Epithelial cell of esophagus (primary cell): ENCODE data around the gene ACTN4.

Source experiments
- DNase-seq: peaks from one replicate; pipeline ENCODE4 v3.0.0; 2010; ENCODE audit warnings: low read depth
- H3K4me3 ChIP-seq: 2 replicates; pipeline ENCODE4 v1.5.1; 2011; ENCODE audit warnings: mild to moderate bottlenecking, low read length, control low read depth
- TF ChIP-seq, protein P1 (sequence below): IDR thresholded peaks from 2 replicates; pipeline ENCODE4 v1.5.1; 2011; ENCODE audit warnings: low read depth, mild to moderate bottlenecking, low read length, control low read depth, inconsistent platforms; ENCODE audit not compliant: insufficient read depth; ENCODE audit errors: missing control alignments

Gene ACTN4

DNA sequence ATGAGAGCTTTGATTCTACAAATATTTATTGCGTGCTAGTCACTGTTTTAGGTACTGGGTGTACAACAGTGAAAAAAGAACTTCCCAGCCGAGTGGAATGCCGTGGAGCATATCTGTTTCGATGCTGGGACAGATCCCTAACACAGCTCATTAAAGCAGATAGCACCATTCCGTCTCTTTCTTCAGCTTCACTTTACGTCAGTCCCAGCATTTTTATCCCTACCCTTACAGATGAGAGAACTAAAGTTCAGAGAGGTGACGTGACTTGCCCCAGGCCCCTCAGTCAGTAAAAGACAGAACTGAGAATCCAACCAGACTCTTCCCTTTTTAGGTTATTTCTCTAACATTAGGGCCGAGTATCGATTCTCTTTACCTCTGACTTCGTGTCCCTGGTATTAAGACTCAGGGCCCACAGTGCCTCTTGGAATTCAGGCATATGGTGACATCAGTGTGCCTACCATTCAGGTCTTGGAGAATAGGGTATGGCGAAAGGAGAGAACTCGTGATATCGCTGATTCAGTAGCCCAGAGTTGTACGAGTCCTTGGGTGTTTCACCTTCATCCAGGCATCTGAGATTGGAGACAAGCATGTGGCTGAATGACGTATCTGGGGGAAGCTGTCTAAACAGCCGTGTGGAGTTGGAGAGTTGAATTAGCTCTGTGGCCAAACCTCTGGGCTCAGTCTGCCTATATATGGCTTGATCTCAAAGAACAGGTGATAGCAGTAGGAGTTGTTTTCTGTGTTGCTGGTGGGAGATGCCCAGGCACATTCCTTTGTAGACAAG lies 27.1 kb downstream of the ACTN4 start:
- no peak overlapping the region for H3K4me3 ChIP-seq

DNA sequence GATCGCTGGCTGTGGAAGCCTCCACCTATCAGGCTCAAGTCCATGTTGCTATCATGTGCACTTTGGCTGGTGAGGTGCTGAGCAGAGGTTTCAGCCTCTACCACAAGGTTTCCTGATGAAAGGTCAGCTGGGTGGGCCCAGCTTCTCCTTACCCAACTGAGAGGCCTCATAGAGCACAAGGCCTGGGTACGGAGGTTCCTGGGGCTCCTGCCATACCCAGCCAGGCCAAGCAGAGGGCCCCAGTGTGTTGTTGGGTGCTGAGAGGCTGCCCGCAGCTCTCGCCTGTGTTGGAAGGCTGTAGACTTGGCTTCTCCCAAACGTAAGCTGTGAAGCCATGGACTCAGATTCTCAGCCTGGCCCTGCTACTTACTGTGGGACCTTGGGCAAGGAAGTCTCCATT lies 28.2 kb downstream of the ACTN4 start:
- no peak overlapping the region for H3K4me3 ChIP-seq
- TF ChIP-seq, protein P1, sequence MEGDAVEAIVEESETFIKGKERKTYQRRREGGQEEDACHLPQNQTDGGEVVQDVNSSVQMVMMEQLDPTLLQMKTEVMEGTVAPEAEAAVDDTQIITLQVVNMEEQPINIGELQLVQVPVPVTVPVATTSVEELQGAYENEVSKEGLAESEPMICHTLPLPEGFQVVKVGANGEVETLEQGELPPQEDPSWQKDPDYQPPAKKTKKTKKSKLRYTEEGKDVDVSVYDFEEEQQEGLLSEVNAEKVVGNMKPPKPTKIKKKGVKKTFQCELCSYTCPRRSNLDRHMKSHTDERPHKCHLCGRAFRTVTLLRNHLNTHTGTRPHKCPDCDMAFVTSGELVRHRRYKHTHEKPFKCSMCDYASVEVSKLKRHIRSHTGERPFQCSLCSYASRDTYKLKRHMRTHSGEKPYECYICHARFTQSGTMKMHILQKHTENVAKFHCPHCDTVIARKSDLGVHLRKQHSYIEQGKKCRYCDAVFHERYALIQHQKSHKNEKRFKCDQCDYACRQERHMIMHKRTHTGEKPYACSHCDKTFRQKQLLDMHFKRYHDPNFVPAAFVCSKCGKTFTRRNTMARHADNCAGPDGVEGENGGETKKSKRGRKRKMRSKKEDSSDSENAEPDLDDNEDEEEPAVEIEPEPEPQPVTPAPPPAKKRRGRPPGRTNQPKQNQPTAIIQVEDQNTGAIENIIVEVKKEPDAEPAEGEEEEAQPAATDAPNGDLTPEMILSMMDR, result no peak
- no peak for DNase-seq

More for the DNA sequence above, 27.1 kb downstream of the ACTN4 start:
- peak; percentile 99 for DNase-seq
- TF ChIP-seq, protein P1, result no peak

DNA sequence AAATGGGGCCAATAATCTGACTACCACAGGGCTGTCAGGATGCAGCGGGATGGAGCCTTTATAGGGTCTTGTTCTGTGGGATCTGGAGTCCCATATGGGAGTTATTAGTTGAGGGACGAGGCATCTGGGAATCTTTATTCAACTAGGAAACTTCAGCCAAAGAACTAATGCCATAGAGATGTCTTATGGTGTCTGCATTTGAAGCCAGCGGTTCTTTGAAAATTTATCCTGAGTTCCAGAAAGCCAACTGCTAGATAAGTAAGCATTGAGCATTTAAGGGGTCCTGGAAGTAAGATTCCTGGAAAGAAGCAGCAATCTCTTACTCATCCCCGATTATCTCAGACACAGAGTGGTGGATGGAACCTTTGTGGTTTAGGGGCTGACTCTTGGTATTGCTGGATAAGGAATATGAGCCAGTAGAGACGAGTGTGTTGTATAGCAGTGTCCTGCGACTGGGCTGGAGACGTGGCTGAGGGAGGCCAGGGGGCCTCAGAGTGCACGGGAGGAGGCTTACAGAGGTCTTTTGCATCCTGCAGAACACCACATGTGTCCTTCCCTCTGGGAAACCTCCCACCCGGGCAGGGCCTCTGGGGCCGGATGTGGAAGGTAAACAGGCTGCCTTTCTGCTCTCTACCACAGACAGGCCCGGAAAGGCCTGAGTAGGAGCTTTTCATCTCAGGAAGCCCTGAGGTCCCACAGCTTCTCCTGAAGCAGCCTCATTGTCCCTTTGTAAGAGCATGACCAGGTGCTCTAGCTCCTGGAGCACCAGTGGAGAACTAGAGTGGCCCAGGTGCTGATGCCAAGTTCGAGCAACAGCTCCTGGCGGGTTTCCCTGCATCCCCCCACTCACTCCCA lies 28.8 kb downstream of the ACTN4 start:
- DNase-seq, result no peak
- no peak overlapping the region for H3K4me3 ChIP-seq
- TF ChIP-seq, protein P1, result no peak

DNA sequence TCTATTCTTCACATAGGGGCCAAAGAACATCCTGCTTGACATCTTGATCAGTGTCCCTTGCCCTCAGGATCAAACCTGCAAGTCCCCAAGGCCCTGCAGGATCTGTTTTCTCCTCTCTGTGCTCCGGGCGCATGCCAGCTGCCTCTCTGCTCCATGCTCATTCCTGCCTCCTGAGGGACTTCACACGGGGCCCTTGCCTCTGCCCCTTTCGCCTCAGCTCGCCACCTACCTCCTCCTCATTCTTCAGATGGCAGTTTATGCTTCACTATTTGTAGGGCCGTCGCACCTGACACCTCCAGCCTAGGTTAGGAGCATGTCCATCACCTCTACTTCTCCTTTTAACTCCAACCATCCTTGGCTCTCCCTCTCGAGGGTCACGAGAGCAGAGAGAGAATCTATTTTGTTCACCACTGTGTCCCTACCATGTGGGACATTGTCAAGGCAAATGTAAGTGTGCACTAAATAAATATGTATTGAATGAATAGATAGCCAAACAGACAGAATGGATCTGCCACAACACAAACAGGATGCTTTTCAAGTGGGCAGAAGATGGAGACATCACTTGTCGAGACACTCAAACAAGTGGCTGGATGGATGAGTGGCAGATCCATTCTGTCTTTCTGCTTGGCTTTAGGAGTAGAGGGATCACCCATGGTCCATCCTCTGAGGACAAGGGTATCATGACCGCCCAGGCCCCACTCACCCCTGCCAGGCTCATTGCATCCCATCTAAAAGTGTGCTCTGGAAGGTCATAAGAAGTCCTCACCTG lies 29.6 kb downstream of the ACTN4 start:
- H3K4me3 ChIP-seq, result no peak overlapping the region
- no peak for DNase-seq
- TF ChIP-seq, protein P1, result no peak

DNA sequence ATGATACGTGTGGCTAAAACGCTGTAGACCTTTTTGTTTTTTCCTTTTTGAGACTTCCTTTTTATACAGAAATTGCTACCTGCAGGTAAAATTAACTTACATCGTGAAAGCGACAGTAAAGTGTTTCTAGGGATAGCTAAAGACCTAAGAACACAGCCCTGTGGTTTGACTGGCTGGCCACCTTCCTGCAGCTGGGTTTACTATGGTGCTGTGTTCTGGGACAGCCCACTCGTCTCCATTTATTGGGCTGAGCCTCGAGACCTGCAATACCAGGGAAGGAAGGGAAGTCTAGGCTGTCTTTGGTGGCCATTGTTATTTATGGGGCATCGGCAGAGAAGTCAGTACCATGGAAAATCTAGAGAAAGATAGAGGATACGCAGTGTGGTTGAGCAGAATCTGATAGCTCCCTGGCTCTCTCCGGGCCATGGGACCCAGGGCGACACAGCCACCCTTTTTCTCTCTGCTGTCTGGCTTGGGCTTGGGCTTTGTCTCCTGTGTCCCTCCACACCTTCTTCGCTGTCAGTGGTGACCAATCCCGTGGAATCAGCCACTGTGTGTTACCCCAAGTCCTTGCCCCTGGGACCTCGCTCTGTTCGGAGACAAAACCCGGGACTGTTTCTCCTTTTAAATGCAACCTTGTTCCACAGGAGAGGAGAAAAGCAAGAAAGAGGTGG lies 30.9 kb downstream of the ACTN4 start:
- TF ChIP-seq, protein P1, result no peak
- H3K4me3 ChIP-seq, result no peak overlapping the region
- no peak for DNase-seq

DNA sequence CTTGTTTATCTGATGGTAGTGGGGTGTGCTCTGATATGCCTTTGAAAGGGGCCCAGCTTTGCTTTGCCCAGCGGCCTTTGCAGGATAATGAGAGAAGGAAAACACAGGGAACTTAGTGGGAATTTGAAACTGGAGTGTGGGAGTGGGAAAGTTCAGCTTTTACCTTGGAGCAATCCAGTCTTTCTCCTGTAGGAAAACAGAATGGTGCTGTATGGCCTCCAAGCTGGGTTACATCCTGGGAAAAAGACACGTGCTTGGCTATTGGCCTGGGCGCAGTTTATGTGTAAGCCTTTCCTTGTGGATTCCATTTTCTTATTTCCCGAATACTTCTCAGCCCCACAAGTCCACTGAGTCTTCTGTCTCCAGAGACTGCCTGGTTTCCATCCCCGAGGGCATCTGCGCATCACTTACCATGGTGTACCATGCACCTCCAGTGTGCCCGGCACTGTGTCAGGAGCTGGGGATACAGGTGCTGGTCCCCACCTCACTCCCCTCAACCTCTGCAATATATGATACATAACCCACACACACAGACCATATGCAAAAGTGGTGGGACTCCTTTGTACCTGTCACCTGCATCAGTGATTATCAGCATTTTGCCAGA lies 31.5 kb downstream of the ACTN4 start:
- TF ChIP-seq, protein P1, result no peak
- no peak overlapping the region for H3K4me3 ChIP-seq
- DNase-seq, result no peak
